Measurements from ENCODE around the gene IFNL2.
"Not testable (repeated sequence)": the region's sequence is repeated elsewhere in the genome, so short reads cannot be mapped to it uniquely, and the experiment has no call there.

Gene IFNL2

GRCh38 chr19:39264306-39265290 is 3.6 kb upstream of the IFNL2 start:
- Histone ChIP-seq H4K20me1 (ENCODE audit: insufficient read depth, low read length) (no peaks in the 10 kb centered on the region), H3K9me2 (ENCODE audit: low read depth, low read length) (no peaks in the 10 kb centered on the region), H3K79me2 (ENCODE audit: insufficient read depth, low read length) (no peaks in the 10 kb centered on the region), H3K4me1 (ENCODE audit: insufficient read depth, low read length, severe bottlenecking) (no peaks in the 10 kb centered on the region), H3K4me2 (ENCODE audit: low read length) (no peak overlapping the region), H3K9me3 (ENCODE audit: low read length) (no peaks in the 10 kb centered on the region), H3K27ac (ENCODE audit: low read depth, low read length, poor library complexity, severe bottlenecking) (no peak overlapping the region), H3K27me3 (ENCODE audit: insufficient read depth, low read length) (no peaks in the 10 kb centered on the region), H3F3A (ENCODE audit: insufficient read depth, low read length) (no peaks in the 10 kb centered on the region), H2AFZ (ENCODE audit: low read length) (no peak overlapping the region), H3K36me3 (ENCODE audit: insufficient read depth, low read length) (no peaks in the 10 kb centered on the region), H3K9ac (ENCODE audit: low read length) (no peak overlapping the region), H3K4me3 (ENCODE audit: low read depth, low read length, poor library complexity, severe bottlenecking) (no peak overlapping the region)
- TF ChIP-seq EZH2 (IDR thresholded peaks at IDR 0.05; ENCODE audit: borderline replicate concordance, low read length) (no peak), CTCF (IDR thresholded peaks at IDR 0.05; ENCODE audit: low read length) (no peak)

- Histone ChIP-seq H3K4me3 (ENCODE audit: low read depth, low read length, poor library complexity, severe bottlenecking) (no peak overlapping the region), H3K4me1 (ENCODE audit: insufficient read depth, low read length, severe bottlenecking) (no peaks in the 10 kb centered on the region), H3K9ac (ENCODE audit: low read length) (no peak overlapping the region), H3K4me2 (ENCODE audit: low read length) (no peak overlapping the region), H3F3A (ENCODE audit: insufficient read depth, low read length) (no peaks in the 10 kb centered on the region), H2AFZ (ENCODE audit: low read length) (no peak overlapping the region), H3K9me3 (ENCODE audit: low read length) (no peaks in the 10 kb centered on the region), H4K20me1 (ENCODE audit: insufficient read depth, low read length) (no peaks in the 10 kb centered on the region), H3K79me2 (ENCODE audit: insufficient read depth, low read length) (no peaks in the 10 kb centered on the region), H3K9me2 (ENCODE audit: low read depth, low read length) (no peaks in the 10 kb centered on the region), H3K27ac (ENCODE audit: low read depth, low read length, poor library complexity, severe bottlenecking) (no peak overlapping the region), H3K36me3 (ENCODE audit: insufficient read depth, low read length) (no peaks in the 10 kb centered on the region), H3K27me3 (ENCODE audit: insufficient read depth, low read length) (no peaks in the 10 kb centered on the region)
- no peak for TF ChIP-seq CTCF (IDR thresholded peaks at IDR 0.05; ENCODE audit: low read length)
- TF ChIP-seq EZH2 (IDR thresholded peaks at IDR 0.05; ENCODE audit: borderline replicate concordance, low read length), result no peak
Measured at GRCh38 chr19:39265321-39265916, 2.8 kb upstream of the IFNL2 start.

- H2AFZ ChIP-seq (ENCODE audit: low read length); H3K27me3 ChIP-seq (ENCODE audit: insufficient read depth, low read length); H3K79me2 ChIP-seq (ENCODE audit: insufficient read depth, low read length); H3K36me3 ChIP-seq (ENCODE audit: insufficient read depth, low read length); H3K4me1 ChIP-seq (ENCODE audit: insufficient read depth, low read length, severe bottlenecking); H3K9ac ChIP-seq (ENCODE audit: low read length); H3K9me3 ChIP-seq (ENCODE audit: low read length); H3K4me2 ChIP-seq (ENCODE audit: low read length); H3K4me3 ChIP-seq (ENCODE audit: low read depth, low read length, poor library complexity, severe bottlenecking); H4K20me1 ChIP-seq (ENCODE audit: insufficient read depth, low read length); H3K27ac ChIP-seq (ENCODE audit: low read depth, low read length, poor library complexity, severe bottlenecking); H3F3A ChIP-seq (ENCODE audit: insufficient read depth, low read length); H3K9me2 ChIP-seq (ENCODE audit: low read depth, low read length): not testable (repeated sequence)
Measured at GRCh38 chr19:39268531-39269223, 481 bp downstream of the IFNL2 start.

- not testable (repeated sequence) for H4K20me1 ChIP-seq (ENCODE audit: insufficient read depth, low read length); H2AFZ ChIP-seq (ENCODE audit: low read length); H3K36me3 ChIP-seq (ENCODE audit: insufficient read depth, low read length); H3K4me3 ChIP-seq (ENCODE audit: low read depth, low read length, poor library complexity, severe bottlenecking); H3K79me2 ChIP-seq (ENCODE audit: insufficient read depth, low read length); H3K27ac ChIP-seq (ENCODE audit: low read depth, low read length, poor library complexity, severe bottlenecking); H3K4me2 ChIP-seq (ENCODE audit: low read length); H3K4me1 ChIP-seq (ENCODE audit: insufficient read depth, low read length, severe bottlenecking); H3K9me2 ChIP-seq (ENCODE audit: low read depth, low read length); H3K27me3 ChIP-seq (ENCODE audit: insufficient read depth, low read length); H3K9ac ChIP-seq (ENCODE audit: low read length); H3K9me3 ChIP-seq (ENCODE audit: low read length); H3F3A ChIP-seq (ENCODE audit: insufficient read depth, low read length)
Measured at GRCh38 chr19:39269369-39269768, 1.2 kb downstream of the IFNL2 start.
